Measurements from ENCODE around the gene SLC24A2. TPM values are rescaled to one million over a fixed set of nuclear protein-coding genes. Genes with fewer than 3 reads are reported as not detected.

Gene SLC24A2
- total RNA-seq, 1 experiment from 2014 or later = 8.0 TPM

DNA sequence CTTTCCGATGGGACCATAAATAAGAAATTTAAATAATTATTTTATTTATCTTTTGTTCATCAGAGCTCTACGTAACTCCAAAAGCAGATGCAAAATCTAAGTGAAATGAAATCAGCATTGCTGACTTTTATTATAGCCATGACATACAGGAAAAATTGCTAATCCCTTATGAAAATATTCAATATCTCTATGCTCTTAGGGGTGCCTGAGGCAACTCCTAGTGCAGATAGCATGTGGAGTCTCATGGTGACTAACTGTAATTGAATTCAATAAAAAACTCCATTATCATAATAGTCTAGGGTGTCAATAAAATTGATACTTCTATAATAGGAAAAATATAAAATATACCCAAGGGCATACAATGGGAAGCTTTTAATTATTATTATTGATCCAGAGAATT lies 42.6 kb downstream of the SLC24A2 start (continued):
- TF ChIP-seq, protein P1, sequence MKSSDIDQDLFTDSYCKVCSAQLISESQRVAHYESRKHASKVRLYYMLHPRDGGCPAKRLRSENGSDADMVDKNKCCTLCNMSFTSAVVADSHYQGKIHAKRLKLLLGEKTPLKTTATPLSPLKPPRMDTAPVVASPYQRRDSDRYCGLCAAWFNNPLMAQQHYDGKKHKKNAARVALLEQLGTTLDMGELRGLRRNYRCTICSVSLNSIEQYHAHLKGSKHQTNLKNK (CRISPR knock-in tag; IDR thresholded peaks at IDR 0.05) = no peak
- no peak for TF ChIP-seq ZNF263 (CRISPR knock-in tag; IDR thresholded peaks at IDR 0.05; ENCODE audit: low read depth)
- TF ChIP-seq, protein P2, sequence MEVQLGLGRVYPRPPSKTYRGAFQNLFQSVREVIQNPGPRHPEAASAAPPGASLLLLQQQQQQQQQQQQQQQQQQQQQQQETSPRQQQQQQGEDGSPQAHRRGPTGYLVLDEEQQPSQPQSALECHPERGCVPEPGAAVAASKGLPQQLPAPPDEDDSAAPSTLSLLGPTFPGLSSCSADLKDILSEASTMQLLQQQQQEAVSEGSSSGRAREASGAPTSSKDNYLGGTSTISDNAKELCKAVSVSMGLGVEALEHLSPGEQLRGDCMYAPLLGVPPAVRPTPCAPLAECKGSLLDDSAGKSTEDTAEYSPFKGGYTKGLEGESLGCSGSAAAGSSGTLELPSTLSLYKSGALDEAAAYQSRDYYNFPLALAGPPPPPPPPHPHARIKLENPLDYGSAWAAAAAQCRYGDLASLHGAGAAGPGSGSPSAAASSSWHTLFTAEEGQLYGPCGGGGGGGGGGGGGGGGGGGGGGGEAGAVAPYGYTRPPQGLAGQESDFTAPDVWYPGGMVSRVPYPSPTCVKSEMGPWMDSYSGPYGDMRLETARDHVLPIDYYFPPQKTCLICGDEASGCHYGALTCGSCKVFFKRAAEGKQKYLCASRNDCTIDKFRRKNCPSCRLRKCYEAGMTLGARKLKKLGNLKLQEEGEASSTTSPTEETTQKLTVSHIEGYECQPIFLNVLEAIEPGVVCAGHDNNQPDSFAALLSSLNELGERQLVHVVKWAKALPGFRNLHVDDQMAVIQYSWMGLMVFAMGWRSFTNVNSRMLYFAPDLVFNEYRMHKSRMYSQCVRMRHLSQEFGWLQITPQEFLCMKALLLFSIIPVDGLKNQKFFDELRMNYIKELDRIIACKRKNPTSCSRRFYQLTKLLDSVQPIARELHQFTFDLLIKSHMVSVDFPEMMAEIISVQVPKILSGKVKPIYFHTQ (CRISPR knock-in tag; IDR thresholded peaks at IDR 0.05) = no peak

DNA sequence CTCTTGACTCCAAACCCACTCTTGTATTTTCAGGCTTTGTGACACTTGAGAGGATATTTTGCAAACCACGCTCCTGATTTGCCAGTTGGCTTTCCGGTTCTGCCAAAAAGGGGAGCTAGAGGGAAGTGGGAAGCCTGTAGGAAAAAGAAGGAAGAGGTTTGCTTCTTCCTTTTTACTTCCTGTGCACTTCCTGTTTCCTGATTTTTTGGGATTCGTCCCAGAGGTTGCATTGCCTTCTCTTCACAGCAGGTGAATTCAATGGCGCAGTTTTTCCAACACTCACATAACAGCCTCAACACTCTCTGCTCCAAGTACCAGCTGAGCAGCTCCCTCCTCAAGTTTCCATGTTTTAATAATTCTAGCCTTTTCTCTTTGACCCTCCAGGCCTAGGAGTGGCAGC lies 47.7 kb downstream of the SLC24A2 start:
- H3K4me3 Mint-ChIP-seq = no peak overlapping the region; the same call in 1 of the 2 replicates
- no peaks in the 10 kb centered on the region for H3K9me3 Mint-ChIP-seq
- TF ChIP-seq, protein P3, sequence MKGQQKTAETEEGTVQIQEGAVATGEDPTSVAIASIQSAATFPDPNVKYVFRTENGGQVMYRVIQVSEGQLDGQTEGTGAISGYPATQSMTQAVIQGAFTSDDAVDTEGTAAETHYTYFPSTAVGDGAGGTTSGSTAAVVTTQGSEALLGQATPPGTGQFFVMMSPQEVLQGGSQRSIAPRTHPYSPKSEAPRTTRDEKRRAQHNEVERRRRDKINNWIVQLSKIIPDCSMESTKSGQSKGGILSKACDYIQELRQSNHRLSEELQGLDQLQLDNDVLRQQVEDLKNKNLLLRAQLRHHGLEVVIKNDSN (CRISPR knock-in tag; IDR thresholded peaks at IDR 0.05) = no peak
- TF ChIP-seq, protein P4, sequence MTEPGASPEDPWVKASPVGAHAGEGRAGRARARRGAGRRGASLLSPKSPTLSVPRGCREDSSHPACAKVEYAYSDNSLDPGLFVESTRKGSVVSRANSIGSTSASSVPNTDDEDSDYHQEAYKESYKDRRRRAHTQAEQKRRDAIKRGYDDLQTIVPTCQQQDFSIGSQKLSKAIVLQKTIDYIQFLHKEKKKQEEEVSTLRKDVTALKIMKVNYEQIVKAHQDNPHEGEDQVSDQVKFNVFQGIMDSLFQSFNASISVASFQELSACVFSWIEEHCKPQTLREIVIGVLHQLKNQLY (CRISPR knock-in tag; IDR thresholded peaks at IDR 0.05) = no peak
- TF ChIP-seq ETV6 (CRISPR knock-in tag; IDR thresholded peaks at IDR 0.05) = peak; percentile 94
- ChIA-PET POLR2A (no interaction called here), CTCF (no interaction called here)
- H3K27ac Mint-ChIP-seq = peak overlapping the region; percentile 41
- no peaks in the 10 kb centered on the region for H3K36me3 Mint-ChIP-seq
- peaks cover 34% of the 10 kb centered on the region for H3K4me1 Mint-ChIP-seq
- ATAC-seq (no peak), DNase-seq (ENCODE audit: low spot score) (no peak)
- H3K27me3 Mint-ChIP-seq (ENCODE audit: low read depth) = no peaks in the 10 kb centered on the region
